ENCODE measurements around the gene EVI5L.

DNA sequence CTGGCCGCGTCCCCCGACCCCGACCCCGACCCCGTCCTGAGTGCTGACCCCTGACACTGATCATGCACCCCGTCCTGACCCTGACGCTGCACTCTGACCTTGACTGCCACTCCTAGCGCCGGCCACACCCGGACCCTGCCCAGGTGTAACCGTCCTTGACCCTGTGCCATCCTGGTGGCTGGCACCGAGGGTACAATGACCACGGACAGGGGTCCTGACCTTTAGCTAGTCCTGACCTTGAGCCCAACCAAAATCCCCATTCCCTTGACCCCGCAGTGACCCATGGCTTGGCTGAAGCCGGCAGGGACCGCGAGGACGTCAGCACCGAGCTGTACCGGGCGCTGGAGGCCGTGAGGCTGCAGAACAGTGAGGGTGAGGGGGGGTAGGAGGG lies 41.1 kb upstream of the EVI5L start:
- TF ChIP-seq, protein P1, sequence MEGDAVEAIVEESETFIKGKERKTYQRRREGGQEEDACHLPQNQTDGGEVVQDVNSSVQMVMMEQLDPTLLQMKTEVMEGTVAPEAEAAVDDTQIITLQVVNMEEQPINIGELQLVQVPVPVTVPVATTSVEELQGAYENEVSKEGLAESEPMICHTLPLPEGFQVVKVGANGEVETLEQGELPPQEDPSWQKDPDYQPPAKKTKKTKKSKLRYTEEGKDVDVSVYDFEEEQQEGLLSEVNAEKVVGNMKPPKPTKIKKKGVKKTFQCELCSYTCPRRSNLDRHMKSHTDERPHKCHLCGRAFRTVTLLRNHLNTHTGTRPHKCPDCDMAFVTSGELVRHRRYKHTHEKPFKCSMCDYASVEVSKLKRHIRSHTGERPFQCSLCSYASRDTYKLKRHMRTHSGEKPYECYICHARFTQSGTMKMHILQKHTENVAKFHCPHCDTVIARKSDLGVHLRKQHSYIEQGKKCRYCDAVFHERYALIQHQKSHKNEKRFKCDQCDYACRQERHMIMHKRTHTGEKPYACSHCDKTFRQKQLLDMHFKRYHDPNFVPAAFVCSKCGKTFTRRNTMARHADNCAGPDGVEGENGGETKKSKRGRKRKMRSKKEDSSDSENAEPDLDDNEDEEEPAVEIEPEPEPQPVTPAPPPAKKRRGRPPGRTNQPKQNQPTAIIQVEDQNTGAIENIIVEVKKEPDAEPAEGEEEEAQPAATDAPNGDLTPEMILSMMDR (IDR thresholded peaks at IDR 0.05), result no peak
- TF ChIP-seq POLR2AphosphoS5 (IDR thresholded peaks at IDR 0.05; ENCODE audit: insufficient read depth in 1 of 2, low read depth in 1 of 2) (no peak), POLR2A (IDR thresholded peaks at IDR 0.05) (no peak)
